ENCODE results near the gene IL17RE.

The IL17RE gene

GRCh38 chr3:9866639-9867038, 36.0 kb upstream of the IL17RE start:
- no peaks in the 10 kb centered on the region for H4K20me1 ChIP-seq (ENCODE audit: control insufficient read depth, insufficient read depth, low read depth, low read length)
- H3K27me3 ChIP-seq (ENCODE audit: control insufficient read depth, low read length) = peaks cover 7% of the 10 kb centered on the region
- no peaks in the 10 kb centered on the region for H3F3A ChIP-seq (ENCODE audit: control insufficient read depth, insufficient read depth)
- no peaks in the 10 kb centered on the region for H3K79me2 ChIP-seq (ENCODE audit: control insufficient read depth, low read length)
- no peaks in the 10 kb centered on the region for H3K9me2 ChIP-seq (replicated peaks; ENCODE audit: control insufficient read depth, low read length)
- no peaks in the 10 kb centered on the region for H3K36me3 ChIP-seq (ENCODE audit: control insufficient read depth, low read length)
- H3K4me2 ChIP-seq (ENCODE audit: low read length) = no peak overlapping the region
- no peak for TF ChIP-seq CTCF (IDR thresholded peaks at IDR 0.05; ENCODE audit: low read depth, low read length, poor library complexity, severe bottlenecking)
- TF ChIP-seq EZH2phosphoT487 (IDR thresholded peaks at IDR 0.05; ENCODE audit: borderline replicate concordance, low read length) = no peak
- H3K9me3 ChIP-seq (ENCODE audit: control insufficient read depth, insufficient read depth, low read length) = no peaks in the 10 kb centered on the region
- no peak overlapping the region for H3K27ac ChIP-seq (ENCODE audit: low read depth, low read length)
- H3K4me1 ChIP-seq (ENCODE audit: control insufficient read depth, low read length) = no peaks in the 10 kb centered on the region
- H3K4me3 ChIP-seq (ENCODE audit: low read length) = no peak overlapping the region

- Histone ChIP-seq H3K4me3 (ENCODE audit: low read length) (no peak overlapping the region), H3F3A (ENCODE audit: control insufficient read depth, insufficient read depth) (no peaks in the 10 kb centered on the region), H3K27me3 (ENCODE audit: control insufficient read depth, low read length) (peaks cover 4% of the 10 kb centered on the region; the same call in 1 of the 2 replicates), H3K36me3 (ENCODE audit: control insufficient read depth, low read length) (no peaks in the 10 kb centered on the region), H3K79me2 (ENCODE audit: control insufficient read depth, low read length) (no peaks in the 10 kb centered on the region), H3K27ac (ENCODE audit: low read depth, low read length) (no peak overlapping the region), H3K9me2 (replicated peaks; ENCODE audit: control insufficient read depth, low read length) (no peaks in the 10 kb centered on the region), H3K4me1 (ENCODE audit: control insufficient read depth, low read length) (no peaks in the 10 kb centered on the region), H4K20me1 (ENCODE audit: control insufficient read depth, insufficient read depth, low read depth, low read length) (no peaks in the 10 kb centered on the region), H3K9me3 (ENCODE audit: control insufficient read depth, insufficient read depth, low read length) (no peaks in the 10 kb centered on the region), H3K4me2 (ENCODE audit: low read length) (no peak overlapping the region)
- TF ChIP-seq EZH2phosphoT487 (IDR thresholded peaks at IDR 0.05; ENCODE audit: borderline replicate concordance, low read length) (no peak), CTCF (IDR thresholded peaks at IDR 0.05; ENCODE audit: low read depth, low read length, poor library complexity, severe bottlenecking) (no peak)
These were observed 35.5 kb upstream of the IL17RE start for GRCh38 chr3:9867106-9867505.

- no peaks in the 10 kb centered on the region for H3K9me2 ChIP-seq (replicated peaks; ENCODE audit: control insufficient read depth, low read length)
These were observed 32.7 kb upstream of the IL17RE start for GRCh38 chr3:9869955-9870354.

More at GRCh38 chr3:9869955-9870354, 32.7 kb upstream of the IL17RE start:
- H3K27me3 ChIP-seq (ENCODE audit: control insufficient read depth, low read length) = no peaks in the 10 kb centered on the region
- H3K36me3 ChIP-seq (ENCODE audit: control insufficient read depth, low read length) = no peaks in the 10 kb centered on the region
- no peak overlapping the region for H3K4me2 ChIP-seq (ENCODE audit: low read length)
- H3K4me1 ChIP-seq (ENCODE audit: control insufficient read depth, low read length) = no peaks in the 10 kb centered on the region
- no peaks in the 10 kb centered on the region for H3K9me3 ChIP-seq (ENCODE audit: control insufficient read depth, insufficient read depth, low read length)
- H3K27ac ChIP-seq (ENCODE audit: low read depth, low read length) = no peak overlapping the region
- H3K4me3 ChIP-seq (ENCODE audit: low read length) = no peak overlapping the region
- no peaks in the 10 kb centered on the region for H3F3A ChIP-seq (ENCODE audit: control insufficient read depth, insufficient read depth)
- H4K20me1 ChIP-seq (ENCODE audit: control insufficient read depth, insufficient read depth, low read depth, low read length) = no peaks in the 10 kb centered on the region
- no peaks in the 10 kb centered on the region for H3K79me2 ChIP-seq (ENCODE audit: control insufficient read depth, low read length)
- TF ChIP-seq CTCF (IDR thresholded peaks at IDR 0.05; ENCODE audit: low read depth, low read length, poor library complexity, severe bottlenecking) (no peak), EZH2phosphoT487 (IDR thresholded peaks at IDR 0.05; ENCODE audit: borderline replicate concordance, low read length) (no peak)
